LoVo (cell line): Measurements from ENCODE around the gene VMP1.
"Not testable (repeated sequence)": the region's sequence is repeated elsewhere in the genome, so short reads cannot be mapped to it uniquely, and the experiment has no call there.

ENCODE experiments used
- DNase-seq: peaks from one replicate; pipeline ENCODE4 v3.0.0-alpha.2; 2016; ENCODE audit warnings: low spot score

The VMP1 gene

DNA sequence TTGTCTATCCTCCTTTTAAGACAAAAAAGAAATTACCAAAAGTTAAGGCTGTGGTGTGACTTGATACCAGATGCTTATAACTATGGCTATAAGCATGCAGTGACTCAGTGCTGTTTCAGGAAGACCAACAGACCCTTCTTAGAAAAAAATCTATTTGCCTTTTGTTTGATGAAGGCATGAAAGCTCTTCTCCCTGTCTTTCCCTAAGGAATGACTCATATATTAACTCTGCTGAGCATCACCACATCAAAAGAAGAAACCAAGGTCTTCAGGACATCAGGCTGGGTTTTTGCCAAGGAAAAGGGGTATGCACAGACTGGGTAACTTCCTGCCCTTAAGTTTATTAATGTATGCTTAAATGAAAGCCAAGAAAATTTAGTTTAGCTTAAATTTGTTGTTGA is 47.1 kb downstream of the VMP1 start:
- DNase-seq = peak; percentile 96

DNA sequence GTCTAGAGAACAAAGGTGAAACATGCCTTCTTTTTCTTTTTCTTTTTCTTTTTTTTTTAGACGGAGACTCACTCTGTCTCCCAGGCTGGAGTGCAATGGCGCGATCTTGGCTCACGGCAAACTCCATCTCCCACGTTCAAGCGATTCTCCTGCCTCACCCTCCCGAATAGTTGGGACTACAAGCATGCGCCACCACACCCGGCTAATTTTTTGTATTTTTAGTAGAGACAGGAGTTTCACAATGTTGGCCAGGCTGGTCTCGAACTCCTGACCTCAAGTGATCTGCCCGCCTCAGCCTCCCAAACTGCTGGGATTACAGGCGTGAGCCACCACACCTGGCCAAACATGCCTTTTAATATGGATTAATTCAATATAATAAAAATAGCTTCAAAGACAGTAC is 47.6 kb downstream of the VMP1 start:
- not testable (repeated sequence) for DNase-seq

DNA sequence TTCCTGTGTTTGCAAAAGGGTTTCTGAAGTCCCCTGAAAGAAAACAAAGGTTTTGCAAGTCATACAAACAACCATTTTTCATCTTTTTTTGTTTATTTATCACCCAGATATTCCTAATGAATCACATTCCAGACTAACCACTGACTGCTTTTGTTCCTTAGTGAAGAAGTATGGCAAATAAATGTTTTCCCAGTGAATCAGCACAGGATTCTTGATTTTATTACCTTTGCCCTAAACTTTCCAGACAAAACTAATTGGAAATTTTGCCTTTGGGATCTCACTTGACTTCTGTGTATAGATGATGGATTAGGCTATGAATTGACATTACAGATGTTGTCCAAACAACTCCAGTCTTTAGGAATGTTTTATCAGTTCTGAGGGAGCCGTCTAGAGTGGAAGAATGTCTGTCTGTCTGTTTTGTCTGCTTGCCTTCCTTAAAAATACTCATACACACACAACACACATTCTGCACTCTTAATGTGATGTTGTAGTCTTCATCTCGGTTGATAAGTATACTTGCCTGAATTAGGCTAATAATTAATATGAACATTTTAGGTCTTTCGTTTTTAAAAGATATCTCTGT is 48.9 kb downstream of the VMP1 start:
- peak; percentile 84 for DNase-seq

DNA sequence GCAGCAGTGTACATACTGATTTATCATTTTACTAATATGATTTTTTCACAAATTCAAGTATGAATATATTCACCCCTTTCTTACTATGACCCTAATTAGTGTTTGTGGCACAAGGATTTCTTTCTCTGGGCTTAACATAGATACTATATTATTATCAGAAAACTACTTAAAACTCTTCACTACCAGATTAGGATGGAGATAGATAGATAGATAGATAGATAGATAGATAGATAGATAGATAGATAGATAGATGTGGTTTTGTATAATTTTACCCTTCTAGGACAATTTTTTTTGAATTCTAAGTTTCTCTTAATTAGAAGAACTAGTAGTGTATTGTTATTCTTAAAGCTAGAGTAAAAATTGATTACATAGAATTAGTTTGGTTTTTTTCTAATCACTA is 49.6 kb downstream of the VMP1 start:
- DNase-seq = no peak

DNA sequence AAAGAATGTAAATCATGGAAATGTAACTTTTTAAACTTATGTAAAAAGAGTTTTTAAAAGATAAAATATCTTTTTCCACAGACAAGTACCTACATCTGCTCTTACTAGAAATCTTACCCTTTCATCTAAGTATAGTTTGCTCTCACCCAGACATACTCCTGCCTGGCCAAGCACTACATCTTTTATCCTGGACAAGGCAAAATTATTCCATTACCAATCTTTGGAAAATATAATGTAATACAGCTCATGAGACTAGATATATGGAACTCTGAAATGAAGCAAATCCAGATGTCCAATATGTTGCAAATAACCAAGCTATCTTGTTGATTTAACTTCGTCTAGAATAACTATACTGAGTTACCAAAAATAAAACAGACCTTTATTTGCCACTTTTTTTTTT is 50.0 kb downstream of the VMP1 start:
- DNase-seq = no peak

DNA sequence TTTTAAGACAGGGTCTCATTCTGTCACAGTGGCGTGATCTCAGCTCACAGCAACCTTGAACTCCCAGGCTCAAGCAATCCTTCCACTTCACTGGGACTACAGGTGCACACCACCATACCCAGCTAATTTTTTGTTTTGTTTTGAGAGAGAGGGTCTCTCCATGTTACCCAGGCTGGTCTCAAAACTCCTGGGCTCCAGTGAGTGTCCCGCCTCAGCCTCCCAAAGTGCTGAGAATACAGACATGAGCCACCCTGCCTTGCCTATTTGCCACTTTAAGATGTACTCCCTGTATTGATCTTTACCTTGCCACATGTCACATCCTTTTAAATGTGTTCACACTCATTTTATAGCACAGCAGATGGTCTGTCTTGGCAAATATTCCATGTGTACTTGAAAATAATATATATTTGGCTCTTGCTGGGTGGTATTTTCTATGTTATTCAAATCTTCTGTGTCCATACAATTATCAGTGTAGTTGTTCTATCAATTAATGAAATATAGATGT is 50.5 kb downstream of the VMP1 start:
- no peak for DNase-seq

DNA sequence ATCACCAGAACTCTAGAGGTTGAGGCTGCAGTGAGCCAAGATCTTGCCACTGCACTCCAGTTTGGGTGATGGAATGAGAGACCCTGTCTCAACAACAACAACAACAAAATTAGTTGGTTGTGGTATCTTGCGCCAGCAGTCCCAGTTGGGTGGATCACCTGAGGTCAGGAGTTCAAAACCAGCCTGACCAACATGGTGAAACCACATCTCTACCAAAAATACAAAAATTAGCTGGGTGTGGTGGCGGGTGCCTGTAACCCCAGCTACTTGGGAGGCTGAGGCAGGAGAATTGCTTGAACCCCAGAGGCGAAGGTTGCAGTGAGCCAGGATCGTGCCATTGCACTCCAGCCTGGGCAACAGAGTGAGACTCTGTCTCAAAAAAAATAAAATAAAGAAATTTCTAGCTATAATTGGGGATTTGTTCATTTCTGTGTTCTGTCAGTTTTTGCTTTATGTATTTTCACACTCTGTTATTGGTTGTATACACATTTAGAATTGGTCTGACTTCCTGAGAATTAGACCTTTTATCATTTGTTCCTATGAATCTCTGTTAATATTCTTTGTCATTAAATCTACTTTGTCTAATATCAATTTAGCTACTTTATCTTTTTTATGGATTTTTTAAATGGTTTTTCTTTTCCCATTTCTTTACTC is 51.7 kb downstream of the VMP1 start:
- not testable (repeated sequence) for DNase-seq

DNA sequence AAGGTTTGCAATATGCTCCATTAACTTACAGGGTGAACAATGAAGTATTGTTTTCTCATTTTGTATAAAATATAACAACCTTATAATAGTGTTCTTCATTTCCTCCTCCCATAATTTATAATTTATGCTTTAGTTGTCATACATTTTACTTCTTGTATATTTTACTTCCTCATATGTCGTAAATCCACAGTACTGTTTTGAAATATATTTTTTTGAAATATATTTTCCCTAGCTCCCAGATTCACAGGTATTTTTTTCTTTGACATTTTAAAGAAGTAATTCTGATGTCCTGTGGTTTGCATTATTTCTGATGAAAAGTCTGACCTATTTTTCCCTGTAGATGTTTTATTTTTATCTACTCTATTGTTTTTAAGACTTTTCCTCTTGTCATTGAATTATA is 52.7 kb downstream of the VMP1 start:
- DNase-seq = no peak

DNA sequence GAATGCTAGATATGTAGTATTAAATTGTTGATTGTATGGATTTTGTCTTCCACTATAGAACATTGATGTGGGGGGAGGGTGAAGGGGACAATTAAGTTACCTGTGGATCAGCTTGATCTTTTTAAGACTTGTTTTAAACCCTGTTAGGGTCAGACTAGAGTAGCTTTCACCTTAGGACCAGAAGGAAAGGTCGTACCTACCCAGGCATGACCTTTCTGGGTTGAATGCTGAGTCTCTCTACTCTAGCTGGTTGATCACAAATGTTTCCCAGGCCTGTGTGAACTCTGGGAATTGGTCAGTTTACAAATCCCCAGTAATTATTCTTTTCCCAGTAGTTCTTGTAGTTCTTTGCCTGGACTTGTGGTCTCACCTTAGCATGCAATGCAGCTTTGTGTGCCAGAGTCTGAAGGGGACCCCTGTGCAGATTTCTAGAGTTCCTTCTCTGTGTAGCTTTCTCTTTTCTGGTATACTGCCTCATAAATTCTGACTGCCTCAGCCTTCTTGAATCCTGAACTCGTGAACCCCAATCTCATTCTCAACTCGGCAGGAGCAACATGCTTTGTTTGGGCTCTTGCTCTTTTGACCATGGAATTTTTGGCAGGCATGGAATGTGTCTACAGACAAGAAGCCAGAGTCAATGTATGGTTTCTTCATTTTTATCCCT is 54.1 kb downstream of the VMP1 start:
- no peak for DNase-seq

DNA sequence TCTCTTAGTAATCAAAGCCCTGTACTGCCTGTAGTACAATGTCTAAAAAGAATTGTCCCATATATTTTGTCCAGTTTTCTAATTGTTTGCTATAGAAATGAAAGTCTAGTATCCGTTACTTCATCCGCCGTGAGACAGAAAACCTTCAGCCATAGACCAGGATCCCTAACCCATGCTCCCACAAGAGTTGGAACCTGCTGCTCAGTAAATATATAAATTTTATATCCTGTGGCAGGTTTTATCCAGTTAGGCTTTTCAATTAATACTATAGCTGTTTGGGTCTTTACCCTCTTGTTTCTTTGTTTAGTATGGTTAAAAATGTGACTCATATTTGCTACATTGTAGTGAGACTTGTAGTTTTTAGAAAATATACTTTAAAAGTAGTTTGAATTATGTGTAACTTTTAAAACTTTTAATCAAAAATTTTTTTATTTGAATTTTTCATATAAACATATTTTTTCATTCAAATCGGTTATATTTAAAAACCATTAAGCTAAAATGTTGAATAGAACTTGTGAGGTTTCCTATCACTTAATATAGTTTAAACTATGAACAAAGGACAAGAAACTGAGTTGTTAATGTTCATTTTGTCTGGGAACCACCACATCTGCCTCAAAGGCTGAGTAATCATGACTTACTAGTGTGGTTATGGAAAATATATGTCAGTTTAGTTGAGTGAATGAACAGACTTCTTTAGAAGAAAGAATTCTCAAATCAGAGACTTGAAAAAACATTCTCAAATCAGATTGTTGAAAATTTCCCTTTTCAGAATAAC is 54.8 kb downstream of the VMP1 start:
- no peak for DNase-seq

DNA sequence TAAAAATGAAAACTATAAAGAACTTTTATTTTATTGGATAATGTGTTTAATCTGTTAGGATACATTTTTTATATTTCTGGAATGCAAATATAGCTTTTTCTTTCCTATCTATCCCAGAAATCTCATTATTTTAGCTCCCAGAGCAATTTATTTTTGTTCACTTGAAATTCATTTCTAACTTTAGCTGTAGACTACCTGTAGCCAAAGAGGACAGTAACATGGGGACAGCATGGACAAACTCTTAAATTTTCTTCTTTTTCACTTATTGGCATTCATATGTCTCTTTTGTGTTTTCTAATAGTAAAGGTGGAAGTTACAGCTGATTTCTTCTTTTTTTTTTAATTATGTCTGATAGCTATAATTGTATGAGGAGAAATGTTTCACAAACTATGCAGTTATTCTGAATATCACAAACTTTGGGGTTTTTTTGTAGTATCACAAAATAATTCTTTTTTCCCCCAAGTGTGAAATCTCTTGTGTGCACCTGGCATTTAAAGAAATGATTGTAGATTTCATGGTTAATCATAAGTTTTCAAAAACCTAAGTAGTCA is 55.4 kb downstream of the VMP1 start:
- no peak for DNase-seq

DNA sequence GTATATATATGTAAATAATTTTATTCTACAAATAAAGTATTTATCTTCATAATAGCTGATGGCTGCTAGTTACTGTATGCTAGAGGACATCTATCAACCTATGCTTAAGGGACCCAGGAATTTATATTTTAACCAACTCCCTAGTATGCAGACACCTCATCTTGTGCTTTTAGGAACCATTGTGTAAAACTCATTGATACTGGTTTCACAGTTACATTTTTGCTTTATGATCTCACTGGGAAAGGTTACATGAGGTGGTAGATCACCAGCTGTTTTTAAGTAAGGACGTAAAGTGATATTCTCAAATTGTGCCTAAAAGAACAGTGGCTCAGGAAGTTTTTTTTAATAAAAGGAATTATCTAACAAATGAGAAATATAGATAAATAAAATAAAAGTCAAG is 56.4 kb downstream of the VMP1 start:
- no peak for DNase-seq

DNA sequence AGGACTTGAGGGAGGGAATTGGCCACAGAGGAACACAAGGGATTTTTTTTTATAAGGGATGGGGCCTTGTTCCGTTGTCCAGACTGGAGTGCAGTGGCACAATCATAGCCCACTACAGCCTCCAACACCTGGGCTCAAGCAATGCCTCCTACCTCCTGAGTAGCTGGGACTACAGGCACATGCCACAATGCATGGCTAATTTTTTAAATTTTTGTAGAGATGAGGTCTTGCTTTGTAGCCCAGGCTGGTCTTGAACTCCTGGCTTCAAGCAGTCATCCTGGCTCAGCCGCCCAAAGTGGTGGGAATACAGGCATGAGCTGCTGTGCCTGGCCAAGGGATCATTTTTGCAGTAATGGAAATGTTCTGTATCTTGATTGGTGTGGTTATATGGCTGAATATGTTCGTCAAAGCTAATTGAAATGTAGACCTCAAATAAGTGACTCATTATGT is 56.9 kb downstream of the VMP1 start:
- DNase-seq = no peak

DNA sequence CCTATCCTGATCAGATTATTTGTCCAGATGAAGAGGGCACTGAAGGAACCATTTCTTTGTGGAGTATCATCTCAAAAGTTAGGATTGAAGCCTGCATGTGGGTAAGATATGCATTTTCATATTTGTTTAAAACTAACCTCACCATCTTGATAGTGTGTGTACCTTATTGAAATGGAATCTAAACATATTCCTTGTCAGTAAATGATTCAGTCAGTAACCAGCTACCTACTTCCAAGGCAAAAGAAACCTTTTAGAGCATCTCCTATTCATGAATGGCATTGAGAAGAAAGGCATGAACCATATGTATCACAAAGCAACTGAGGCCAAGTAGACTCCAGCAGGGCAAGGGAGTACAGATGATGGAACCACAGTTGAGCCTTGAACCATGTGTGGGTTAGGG is 57.6 kb downstream of the VMP1 start:
- no peak for DNase-seq

DNA sequence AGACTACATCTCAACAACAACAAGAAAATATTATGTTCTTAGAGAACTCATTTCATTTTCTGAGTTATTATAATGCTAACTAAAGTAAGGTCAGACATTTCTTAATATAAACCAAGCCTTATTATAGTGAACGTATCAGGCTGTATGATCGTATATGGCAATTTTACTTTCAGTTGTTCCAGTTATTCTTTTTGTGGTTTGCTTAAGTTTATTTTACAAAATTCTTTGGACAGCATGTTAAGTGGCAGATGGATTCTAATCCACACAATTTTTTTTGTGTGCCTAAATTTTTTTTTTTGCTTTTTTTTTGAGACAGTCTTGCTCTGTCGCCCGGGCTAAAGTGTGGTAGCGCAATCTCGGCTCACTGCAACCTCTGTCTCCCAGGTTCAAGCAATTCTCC is 59.0 kb downstream of the VMP1 start:
- DNase-seq = no peak

DNA sequence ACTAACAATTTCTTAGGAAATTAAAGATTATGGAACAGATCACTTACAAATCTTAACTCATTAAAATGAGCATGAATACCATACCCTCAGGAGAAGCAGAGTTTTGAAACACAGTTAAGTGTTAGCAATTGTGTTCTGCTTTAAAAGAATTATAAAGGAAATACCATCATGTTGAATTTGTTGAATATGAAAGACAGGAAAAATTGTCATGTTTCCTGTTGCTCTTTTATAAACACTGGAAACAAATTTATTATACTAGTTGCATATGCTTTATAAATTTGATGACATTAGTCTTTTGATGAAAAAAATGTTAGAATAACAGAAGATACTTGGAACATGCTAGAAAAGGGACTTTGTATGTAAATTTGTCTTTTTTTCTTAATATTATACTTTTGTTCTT is 59.7 kb downstream of the VMP1 start:
- no peak for DNase-seq

DNA sequence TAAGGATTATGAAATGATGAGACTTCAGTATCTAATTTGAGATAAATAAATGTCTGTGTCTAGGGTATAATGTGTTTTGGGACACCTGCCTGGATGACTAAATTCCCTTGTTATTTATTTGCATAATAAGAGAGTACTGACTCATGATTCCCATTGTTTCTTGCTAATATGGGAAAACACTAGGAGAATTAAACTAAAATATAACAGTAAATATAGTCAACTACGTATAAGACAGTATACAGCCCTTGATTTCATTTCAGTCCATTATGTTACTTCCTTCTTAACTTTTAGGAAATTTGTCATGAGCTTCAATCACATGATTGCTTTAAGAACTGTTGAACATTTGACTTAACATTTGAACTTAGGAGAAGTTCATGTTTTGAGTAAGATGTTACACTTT is 62.4 kb downstream of the VMP1 start:
- no peak for DNase-seq

DNA sequence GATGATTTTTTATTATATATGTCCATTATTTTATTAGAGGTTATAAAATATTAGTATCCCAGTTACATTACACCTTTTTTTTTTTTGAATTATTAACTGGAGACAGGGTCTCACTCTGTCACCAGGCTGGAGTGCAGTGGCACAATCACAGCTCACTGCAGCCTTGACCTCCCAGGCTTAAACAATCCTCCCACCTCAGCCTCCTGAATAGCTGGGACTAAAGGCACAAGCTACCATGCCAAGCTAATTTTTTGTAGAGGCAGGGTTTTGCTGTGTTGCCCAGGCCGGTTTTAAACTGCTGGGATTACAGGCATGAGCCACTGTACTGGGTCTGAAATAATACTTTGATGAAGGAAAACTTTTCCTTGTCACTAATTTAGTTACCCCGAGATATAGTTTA is 63.6 kb downstream of the VMP1 start:
- DNase-seq = no peak

DNA sequence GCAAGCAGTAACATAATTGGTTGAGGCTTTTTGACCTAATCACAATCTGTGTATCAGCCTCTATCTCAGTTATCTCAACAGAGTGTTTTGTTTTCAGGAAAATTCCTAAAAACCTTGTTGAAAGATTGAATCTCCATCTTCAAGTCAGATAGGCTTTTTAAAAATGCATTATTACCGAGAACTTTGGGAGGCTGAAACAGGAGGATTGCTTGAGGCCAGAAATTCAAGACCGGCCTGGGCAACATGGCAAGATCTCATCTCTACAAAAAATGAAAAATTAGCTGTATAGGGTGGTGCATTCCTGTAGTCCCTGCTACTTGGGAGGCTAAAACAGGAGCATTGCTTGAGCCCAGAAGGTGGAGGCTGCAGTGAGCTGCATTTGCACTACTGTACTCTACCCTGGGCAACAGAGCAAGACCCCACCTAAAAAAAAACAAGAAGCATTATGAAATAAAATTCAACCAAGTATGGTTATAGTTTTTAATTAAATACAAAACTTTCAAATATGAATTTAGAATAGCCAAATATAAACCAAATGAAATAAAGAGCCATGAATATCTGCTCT is 68.4 kb downstream of the VMP1 start:
- no peak for DNase-seq

DNA sequence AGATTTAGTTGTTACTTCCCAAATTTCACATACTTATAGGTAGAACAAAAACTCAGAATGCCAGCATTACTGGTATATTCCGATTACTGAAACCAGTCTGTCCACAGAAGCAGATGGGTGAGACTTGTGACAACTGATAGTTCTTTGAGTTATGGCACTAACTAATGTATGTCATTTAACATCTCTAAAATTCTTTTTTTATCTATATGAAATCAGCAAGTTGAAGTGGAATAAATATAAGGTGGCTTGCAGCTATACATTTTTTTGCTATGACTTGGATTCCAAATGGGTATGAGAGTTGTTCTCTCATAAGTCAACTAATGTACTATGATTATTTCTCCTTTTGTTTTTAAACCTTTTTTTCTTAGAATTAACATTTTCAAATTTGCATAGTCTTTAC is 69.1 kb downstream of the VMP1 start:
- DNase-seq = no peak

DNA sequence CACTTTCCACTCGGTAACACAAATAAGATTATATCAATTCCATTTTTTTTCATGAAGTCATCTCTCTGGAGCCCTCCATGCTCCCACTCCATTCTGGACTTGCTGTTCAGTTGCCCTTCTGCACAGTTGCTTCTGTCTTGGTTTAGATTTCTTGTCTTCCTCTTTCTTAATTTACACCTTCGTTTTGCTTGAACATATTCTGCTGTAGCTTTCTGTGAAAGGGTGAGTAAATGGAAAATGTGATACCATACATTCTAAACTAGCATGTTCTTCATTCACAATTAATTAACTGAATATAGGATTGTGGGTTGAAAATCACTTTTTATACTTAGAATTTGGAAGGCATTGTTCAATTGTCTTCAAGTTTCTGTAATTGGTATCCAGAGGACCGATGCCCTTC is 69.6 kb downstream of the VMP1 start:
- no peak for DNase-seq

DNA sequence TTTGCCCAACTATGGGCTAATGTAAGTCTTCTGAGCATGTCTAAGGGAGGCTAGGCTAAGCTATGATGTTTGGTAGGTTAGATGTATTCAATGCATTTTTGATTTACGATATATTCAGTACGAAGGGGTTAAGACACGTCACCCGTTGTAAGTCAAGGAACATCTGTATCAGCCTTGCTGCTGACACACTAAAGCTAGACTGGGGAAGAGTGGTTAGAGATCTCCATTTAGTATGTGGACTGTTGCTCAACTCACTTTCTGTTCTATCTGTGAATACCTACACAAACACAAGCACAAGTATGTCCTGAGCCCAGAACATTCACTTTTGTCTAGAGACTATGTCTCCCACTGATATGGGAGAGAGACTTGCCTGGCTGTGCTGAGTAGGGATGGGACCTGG is 71.5 kb downstream of the VMP1 start:
- DNase-seq = no peak
